ENCODE results near the gene ODR4.
A peak's percentile ranks its signal among the peaks of the same experiment; 100 is the strongest.
"Not testable (repeated sequence)": the region's sequence is repeated elsewhere in the genome, so short reads cannot be mapped to it uniquely, and the experiment has no call there.

The ODR4 gene

DNA sequence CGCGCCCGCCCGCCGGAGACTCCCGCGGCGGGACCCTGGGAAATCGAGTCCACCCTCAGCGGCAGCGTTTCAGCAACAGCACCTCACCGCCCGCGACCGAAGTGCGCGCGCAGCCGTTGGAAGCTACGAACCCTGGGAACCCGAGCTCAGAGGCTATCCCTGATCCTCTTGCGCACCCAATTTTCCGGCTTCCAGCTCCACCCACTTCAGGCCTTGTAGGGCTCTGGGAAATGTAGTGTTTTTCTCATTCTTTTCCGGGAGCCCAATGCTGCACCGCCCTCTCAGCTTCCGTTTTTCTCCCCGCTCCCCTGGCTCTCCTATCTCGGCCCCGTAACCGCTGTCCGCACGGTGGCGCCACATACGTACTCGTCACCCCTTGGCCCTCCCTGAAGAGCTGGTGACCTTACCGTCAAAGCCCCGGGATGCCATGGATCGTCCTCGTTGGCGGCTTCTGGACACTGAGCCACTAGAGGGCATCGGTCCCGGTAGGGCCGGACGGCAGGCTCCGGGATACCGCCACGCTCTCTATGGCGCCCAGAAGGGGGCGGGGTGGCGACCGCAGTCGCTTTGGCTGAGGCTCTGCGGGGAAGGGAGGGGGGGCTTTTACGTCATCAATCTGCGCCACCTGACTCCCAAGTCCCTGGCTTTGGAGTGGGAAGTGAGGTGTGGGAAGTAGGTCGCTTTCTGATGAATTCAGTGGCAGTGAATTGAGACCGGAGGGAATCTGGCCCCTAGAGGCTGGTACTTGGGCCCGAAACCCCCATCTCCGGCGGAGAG, at the start of gene ODR4, which contains the start of gene TPR:
Gene ODR4, plus strand, starts transcription at position 687 of the 777 bp plus-strand sequence. CDS start 3,948 bp downstream, outside the sequence.
Gene TPR, minus strand, starts transcription at position 102 of the 777 bp plus-strand sequence. CDS start 225 bp downstream, outside the sequence.
- DNase-seq (ENCODE audit: low spot score) = peak; percentile 92
- TF ChIP-seq CTCF (IDR thresholded peaks at IDR 0.05; ENCODE audit: borderline replicate concordance, control extremely low read depth, extremely low read depth, insufficient read depth, missing control alignments) = peak; percentile 83
- in situ Hi-C loops (cut with MboI; ENCODE audit: low sequenced_read_pairs, unreplicated experiment) = no loop called here

- TF ChIP-seq CTCF (IDR thresholded peaks at IDR 0.05; ENCODE audit: borderline replicate concordance, control extremely low read depth, extremely low read depth, insufficient read depth, missing control alignments) = no peak
- in situ Hi-C loops (cut with MboI; ENCODE audit: low sequenced_read_pairs, unreplicated experiment) = no loop called here
- no peak for DNase-seq (ENCODE audit: low spot score)
These were observed 49.6 kb upstream of the ODR4 start for GRCh38 chr1:186326009-186326408.

DNA sequence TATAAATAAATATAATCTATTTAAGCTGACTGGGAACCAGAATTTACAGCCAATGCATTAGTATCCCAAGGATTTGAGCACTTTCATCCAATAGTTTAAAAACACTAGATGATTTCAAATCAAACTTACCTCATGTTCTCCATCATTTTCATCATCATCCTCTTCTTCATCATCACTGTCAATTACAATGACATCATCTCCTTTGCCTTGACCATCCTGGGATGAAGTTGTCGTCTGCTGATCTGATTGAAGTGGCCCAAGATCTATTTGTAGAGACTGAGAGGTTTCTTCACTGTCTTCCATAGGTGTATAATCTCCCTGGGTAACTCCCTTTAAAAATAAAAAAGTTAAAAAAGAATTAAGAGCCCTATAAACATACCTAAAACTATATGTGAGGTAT, 48.3 kb upstream of the ODR4 start:
- DNase-seq (ENCODE audit: low spot score) = no peak
- in situ Hi-C loops (cut with MboI; ENCODE audit: low sequenced_read_pairs, unreplicated experiment) = no loop called here
- TF ChIP-seq CTCF (IDR thresholded peaks at IDR 0.05; ENCODE audit: borderline replicate concordance, control extremely low read depth, extremely low read depth, insufficient read depth, missing control alignments) = no peak

GRCh38 chr1:186330758-186331157, 44.9 kb upstream of the ODR4 start:
- TF ChIP-seq CTCF (IDR thresholded peaks at IDR 0.05; ENCODE audit: borderline replicate concordance, control extremely low read depth, extremely low read depth, insufficient read depth, missing control alignments) = no peak
- DNase-seq (ENCODE audit: low spot score) = no peak
- in situ Hi-C loops (cut with MboI; ENCODE audit: low sequenced_read_pairs, unreplicated experiment) = no loop called here

DNA sequence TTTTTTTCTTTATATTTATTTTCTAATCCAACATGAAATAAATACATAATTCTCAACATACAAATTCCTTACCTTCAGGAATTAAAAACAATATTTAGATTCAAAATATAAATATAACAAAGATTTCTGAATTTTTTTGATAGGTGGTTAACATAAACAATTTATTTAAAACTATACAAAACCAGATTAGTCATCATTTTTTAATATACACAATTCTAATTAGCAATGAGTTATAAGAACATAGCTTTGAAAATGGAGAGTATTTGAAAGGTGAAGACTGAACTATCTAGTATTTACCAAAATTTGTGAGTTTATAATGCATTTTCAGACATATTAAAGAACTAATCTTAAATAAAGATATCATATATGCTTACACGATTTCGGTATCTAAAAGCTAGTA, 38.1 kb upstream of the ODR4 start:
- no peak for TF ChIP-seq CTCF (IDR thresholded peaks at IDR 0.05; ENCODE audit: borderline replicate concordance, control extremely low read depth, extremely low read depth, insufficient read depth, missing control alignments)
- no peak for DNase-seq (ENCODE audit: low spot score)
- in situ Hi-C loops (cut with MboI; ENCODE audit: low sequenced_read_pairs, unreplicated experiment) = no loop called here

DNA sequence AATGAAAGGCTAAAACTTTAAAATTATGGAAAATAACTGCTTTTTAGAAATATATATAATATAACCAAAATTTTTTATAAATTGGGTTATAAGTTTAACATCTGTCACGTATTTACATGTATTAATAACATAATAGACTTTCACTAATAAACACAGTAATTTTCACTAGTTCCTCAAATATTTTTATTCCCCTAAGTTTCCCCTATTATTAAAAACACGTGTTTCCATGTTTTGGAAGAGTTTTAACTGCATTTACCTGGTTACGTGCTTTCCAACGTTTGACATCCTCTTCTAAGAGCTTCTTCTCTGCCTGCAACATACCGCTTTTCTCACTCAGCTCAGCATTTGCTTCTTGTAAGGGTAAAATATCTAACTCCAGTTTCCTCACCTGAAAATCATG, 34.9 kb upstream of the ODR4 start:
- DNase-seq (ENCODE audit: low spot score) = no peak
- in situ Hi-C loops (cut with MboI; ENCODE audit: low sequenced_read_pairs, unreplicated experiment) = no loop called here
- no peak for TF ChIP-seq CTCF (IDR thresholded peaks at IDR 0.05; ENCODE audit: borderline replicate concordance, control extremely low read depth, extremely low read depth, insufficient read depth, missing control alignments)

GRCh38 chr1:186347837-186348691, 27.6 kb upstream of the ODR4 start:
- DNase-seq (ENCODE audit: low spot score); in situ Hi-C loops (cut with MboI; ENCODE audit: low sequenced_read_pairs, unreplicated experiment): not testable (repeated sequence)
